H9 (cell line): Measurements from ENCODE around the gene SRRD. TPM values are rescaled to one million over a fixed set of nuclear protein-coding genes. Genes with fewer than 3 reads are reported as not detected.

Source experiments
- DNase-seq: peaks from one replicate; pipeline ENCODE4 v3.0.0-alpha.2; 2017
- H2AFZ ChIP-seq: one replicate; pipeline ENCODE4 v1.6.1; 2013; ENCODE audit warnings: mild to moderate bottlenecking, low read length, control low read depth, moderate library complexity
- H2AK5ac ChIP-seq: 2 replicates; pipeline ENCODE4 v1.6.1; 2013; ENCODE audit warnings: low read length, control low read depth, mixed read lengths; ENCODE audit not compliant: insufficient read length
- H2BK120ac ChIP-seq: one replicate; pipeline ENCODE4 v1.6.1; 2013; ENCODE audit warnings: low read depth, mild to moderate bottlenecking, low read length, control low read depth, inconsistent platforms; ENCODE audit not compliant: poor library complexity, severe bottlenecking
- H2BK12ac ChIP-seq: 2 replicates; pipeline ENCODE4 v1.6.1; 2013; ENCODE audit warnings: low read length, control low read depth, mixed read lengths, low read depth; ENCODE audit not compliant: insufficient read length
- H2BK15ac ChIP-seq: 2 replicates; pipeline ENCODE4 v1.6.1; 2013; ENCODE audit warnings: low read depth, low read length, control low read depth
- H2BK20ac ChIP-seq: one replicate; pipeline ENCODE4 v1.6.1; 2013; ENCODE audit warnings: low read depth, mild to moderate bottlenecking, low read length, control low read depth, inconsistent platforms; ENCODE audit not compliant: poor library complexity, severe bottlenecking
- H2BK5ac ChIP-seq: 2 replicates; pipeline ENCODE4 v1.6.1; 2013; ENCODE audit warnings: low read length, control low read depth, mixed read lengths; ENCODE audit not compliant: insufficient read length
- H3K14ac ChIP-seq: 2 replicates; pipeline ENCODE4 v1.6.1; 2013; ENCODE audit warnings: low read length, control low read depth; ENCODE audit not compliant: insufficient read depth
- H3K18ac ChIP-seq: 2 replicates; pipeline ENCODE4 v1.6.1; 2013; ENCODE audit warnings: low read depth, mild to moderate bottlenecking, mixed read lengths, low read length, control low read depth; ENCODE audit not compliant: insufficient read length
- H3K23ac ChIP-seq: 2 replicates; pipeline ENCODE4 v1.6.1; 2013; ENCODE audit warnings: low read length, control low read depth, mixed read lengths, low read depth; ENCODE audit not compliant: insufficient read length
- H3K23me2 ChIP-seq: 2 replicates; pipeline ENCODE4 v1.6.1; 2013; ENCODE audit warnings: low read depth, mild to moderate bottlenecking, mixed read lengths, low read length, control low read depth; ENCODE audit not compliant: insufficient read length, poor library complexity, severe bottlenecking
- H3K27ac ChIP-seq: 2 replicates; pipeline ENCODE4 v1.5.1; 2013; ENCODE audit warnings: low read length, control low read depth, mixed read lengths, low read depth; ENCODE audit not compliant: insufficient read length
- H3K27me3 ChIP-seq: 2 replicates; pipeline ENCODE4 v1.6.1; 2013; ENCODE audit warnings: low read length, control low read depth, inconsistent platforms; ENCODE audit not compliant: insufficient read depth
- H3K4ac ChIP-seq: 2 replicates; pipeline ENCODE4 v1.6.1; 2013; ENCODE audit warnings: low read depth, mild to moderate bottlenecking, control low read depth, inconsistent platforms, low read length, moderate library complexity
- H3K4me1 ChIP-seq: 2 replicates; pipeline ENCODE4 v1.6.1; 2013; ENCODE audit warnings: low read length, control low read depth, inconsistent platforms; ENCODE audit not compliant: insufficient read depth
- H3K4me2 ChIP-seq: 2 replicates; pipeline ENCODE4 v1.6.1; 2013; ENCODE audit warnings: low read length, control low read depth, mixed read lengths; ENCODE audit not compliant: insufficient read length, insufficient read depth
- H3K56ac ChIP-seq: 2 replicates; pipeline ENCODE4 v1.6.1; 2013; ENCODE audit warnings: low read depth, mild to moderate bottlenecking, mixed read lengths, low read length, control low read depth; ENCODE audit not compliant: insufficient read length
- H3K79me1 ChIP-seq: 2 replicates; pipeline ENCODE4 v1.6.1; 2013; ENCODE audit warnings: low read depth, mild to moderate bottlenecking, moderate library complexity, low read length, control low read depth, inconsistent platforms; ENCODE audit not compliant: insufficient read depth, poor library complexity, severe bottlenecking
- H3K79me2 ChIP-seq: 2 replicates; pipeline ENCODE4 v1.6.1; 2013; ENCODE audit warnings: low read length, control low read depth, inconsistent platforms; ENCODE audit not compliant: insufficient read depth
- H3K9ac ChIP-seq: 2 replicates; pipeline ENCODE4 v1.6.1; 2013; ENCODE audit warnings: low read length, control low read depth, mixed read lengths; ENCODE audit not compliant: insufficient read length; ENCODE audit errors: extremely low read depth
- H3K9me3 ChIP-seq: one replicate; pipeline ENCODE4 v1.6.1; 2013; ENCODE audit warnings: low read depth, low read length, inconsistent platforms; ENCODE audit not compliant: control insufficient read depth
- H3T11ph ChIP-seq: one replicate; pipeline ENCODE4 v1.6.1; 2013; ENCODE audit warnings: mild to moderate bottlenecking, low read length, control low read depth, inconsistent platforms
- H4K20me1 ChIP-seq: one replicate; pipeline ENCODE4 v1.6.1; 2013; ENCODE audit not compliant: control insufficient read depth, insufficient read length, insufficient read depth
- H4K5ac ChIP-seq: 2 replicates; pipeline ENCODE4 v1.6.1; 2013; ENCODE audit warnings: low read depth, mild to moderate bottlenecking, mixed read lengths, low read length, control low read depth; ENCODE audit not compliant: insufficient read length
- H4K8ac ChIP-seq: replicated peaks from 2 replicates; pipeline ENCODE4 v1.6.1; 2013; ENCODE audit warnings: low read length, control low read depth, mixed read lengths, low read depth; ENCODE audit not compliant: insufficient read length
- H4K91ac ChIP-seq: 2 replicates; pipeline ENCODE4 v1.6.1; 2013; ENCODE audit warnings: low read depth, mild to moderate bottlenecking, moderate library complexity, mixed read lengths, low read length, control low read depth; ENCODE audit not compliant: insufficient read length
- H3K27ac Mint-ChIP-seq, 3 experiments: 2 replicates in 2 of 3; 3 replicates in 1 of 3; pipeline ENCODE4 v1.8.0; 2020 to 2021; ENCODE audit warnings: mixed read lengths in 3 of 3, mild to moderate bottlenecking in 1 of 3, moderate library complexity in 1 of 3
- H3K27me3 Mint-ChIP-seq: 2 replicates; pipeline ENCODE4 v1.8.0; 2021; ENCODE audit warnings: low read depth, mild to moderate bottlenecking, moderate library complexity, mixed read lengths
- H3K36me3 Mint-ChIP-seq, 3 experiments: 2 replicates in 2 of 3; 3 replicates in 1 of 3; pipeline ENCODE4 v1.8.0; 2020 to 2021; ENCODE audit warnings: low read depth in 3 of 3, mixed read lengths in 3 of 3; ENCODE audit not compliant: insufficient read depth in 1 of 3
- H3K4me1 Mint-ChIP-seq, 2 experiments: 2 replicates each; pipeline ENCODE4 v1.8.0; 2020; ENCODE audit warnings: mixed read lengths in 2 of 2
- H3K4me3 Mint-ChIP-seq, 2 experiments: 2 replicates in 1 of 2; 3 replicates in 1 of 2; pipeline ENCODE4 v1.8.0; 2020 to 2021; ENCODE audit warnings: mild to moderate bottlenecking in 2 of 2, mixed read lengths in 2 of 2, moderate library complexity in 1 of 2
- H3K9me3 Mint-ChIP-seq, 2 experiments: 2 replicates in 1 of 2; 3 replicates in 1 of 2; pipeline ENCODE4 v1.8.0; 2020; ENCODE audit warnings: mild to moderate bottlenecking in 2 of 2, mixed read lengths in 2 of 2, moderate library complexity in 1 of 2
- WGBS: extraction: QIAGEN DNeasy Blood & Tissue Kit; methylation state at CpG from one replicate; pipeline ENCODE4 v1.1.7; 2013; ENCODE audit warnings: missing lambda C conversion rate, low lambda C conversion rate, mixed read lengths; ENCODE audit not compliant: insufficient read length; ENCODE audit errors: extremely low coverage; 5-methylcytosine and 5-hydroxymethylcytosine counted together
- total RNA-seq: library from RNA; stranded (reverse); gene quantifications from 2 replicates; pipeline ENCODE4 v1.2.1, GENCODE V29; 2021
- TF ChIP-seq, protein P1 (sequence below): fragments of 200-600 bp; sonication (generic); conservative IDR thresholded peaks from 3 replicates; pipeline ENCODE4 v1.8.0; 2021; ENCODE audit warnings: antibody characterized with exemption, mild to moderate bottlenecking

SRRD gene
- total RNA-seq, 1 experiment from 2014 or later = 36.0 TPM

GRCh38 chr22:26489447-26490036, 5.9 kb downstream of the SRRD start:
- H3K4me2 ChIP-seq = no peak overlapping the region
- no peak overlapping the region for H4K91ac ChIP-seq
- H3K23me2 ChIP-seq = no peaks in the 10 kb centered on the region
- H3K27ac ChIP-seq = no peak overlapping the region
- no peaks in the 10 kb centered on the region for H3K9me3 Mint-ChIP-seq
- no peak overlapping the region for H2BK20ac ChIP-seq
- no peak overlapping the region for H2AK5ac ChIP-seq
- no peak overlapping the region for H3K14ac ChIP-seq
- peaks cover 30 to 69% (median 59%) of the 10 kb centered on the region in 3 experiments; a peak in 6 of 7 replicates for H3K36me3 Mint-ChIP-seq
- H3K27me3 Mint-ChIP-seq = no peaks in the 10 kb centered on the region
- no CpG with 5 or more reads among the region's 4 CpGs for WGBS
- no peak overlapping the region for H2BK15ac ChIP-seq
- H3K4me1 Mint-ChIP-seq = peaks cover 6 to 7% of the 10 kb centered on the region in 2 experiments
- H3K23ac ChIP-seq = no peak overlapping the region
- no peak overlapping the region for H3K4me3 Mint-ChIP-seq
- H3K4ac ChIP-seq = no peak overlapping the region
- H2BK5ac ChIP-seq = no peak overlapping the region
- H4K20me1 ChIP-seq = no peaks in the 10 kb centered on the region
- H3K27ac Mint-ChIP-seq = peak overlapping the region; percentile 1 to 30 (median 7); a peak in 3 of 7 replicates
- no peaks in the 10 kb centered on the region for H3K9me3 ChIP-seq
- no peaks in the 10 kb centered on the region for H3K4me1 ChIP-seq
- H3K79me2 ChIP-seq = no peaks in the 10 kb centered on the region
- no peak for DNase-seq
- no peaks in the 10 kb centered on the region for H3K27me3 ChIP-seq
- H4K5ac ChIP-seq = no peak overlapping the region
- H3K56ac ChIP-seq = no peak overlapping the region
- peaks cover 4% of the 10 kb centered on the region for H3K79me1 ChIP-seq
- no peak overlapping the region for H4K8ac ChIP-seq
- no peak overlapping the region for H2BK12ac ChIP-seq
- no peak overlapping the region for H2BK120ac ChIP-seq
- no peak overlapping the region for H3K9ac ChIP-seq
- TF ChIP-seq, protein P1, sequence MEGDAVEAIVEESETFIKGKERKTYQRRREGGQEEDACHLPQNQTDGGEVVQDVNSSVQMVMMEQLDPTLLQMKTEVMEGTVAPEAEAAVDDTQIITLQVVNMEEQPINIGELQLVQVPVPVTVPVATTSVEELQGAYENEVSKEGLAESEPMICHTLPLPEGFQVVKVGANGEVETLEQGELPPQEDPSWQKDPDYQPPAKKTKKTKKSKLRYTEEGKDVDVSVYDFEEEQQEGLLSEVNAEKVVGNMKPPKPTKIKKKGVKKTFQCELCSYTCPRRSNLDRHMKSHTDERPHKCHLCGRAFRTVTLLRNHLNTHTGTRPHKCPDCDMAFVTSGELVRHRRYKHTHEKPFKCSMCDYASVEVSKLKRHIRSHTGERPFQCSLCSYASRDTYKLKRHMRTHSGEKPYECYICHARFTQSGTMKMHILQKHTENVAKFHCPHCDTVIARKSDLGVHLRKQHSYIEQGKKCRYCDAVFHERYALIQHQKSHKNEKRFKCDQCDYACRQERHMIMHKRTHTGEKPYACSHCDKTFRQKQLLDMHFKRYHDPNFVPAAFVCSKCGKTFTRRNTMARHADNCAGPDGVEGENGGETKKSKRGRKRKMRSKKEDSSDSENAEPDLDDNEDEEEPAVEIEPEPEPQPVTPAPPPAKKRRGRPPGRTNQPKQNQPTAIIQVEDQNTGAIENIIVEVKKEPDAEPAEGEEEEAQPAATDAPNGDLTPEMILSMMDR = no peak
- H3K18ac ChIP-seq = no peak overlapping the region
- no peak overlapping the region for H3T11ph ChIP-seq
- H2AFZ ChIP-seq = no peak overlapping the region
